PC-9 (cell line): ENCODE results near the gene DNAI2. TPM values are rescaled to one million over a fixed set of nuclear protein-coding genes. Genes with fewer than 3 reads are reported as not detected.

ENCODE experiments used
- BruUV-seq: library from RNA; stranded (reverse); fragments of 400-500 nt; replicated peaks from 2 replicates; lab custom pipeline; 2021; lab: Mats Ljungman, UMichigan
- CTCF ChIA-PET: fragments of 300-600 bp; sonication (Branson Sonifier 250); formaldehyde crosslinking; loops from one replicate; lab custom pipeline; 2022; ENCODE audit warnings: antibody characterized with exemption; lab: Charles Lee
- POLR2A ChIA-PET: fragments of 300-600 bp; sonication (Branson Sonifier 250); formaldehyde crosslinking; loops from one replicate; lab custom pipeline; 2022; ENCODE audit warnings: antibody characterized with exemption; ENCODE audit not compliant: unreplicated experiment; lab: Charles Lee
- DNase-seq, 2 experiments: peaks; one replicate each; pipeline versions ENCODE4 v3.0.0 to v3.0.0-alpha.2; 2015 to 2022; ENCODE audit warnings: mixed read lengths in 1 of 2
- H2AFZ ChIP-seq: fragments of 200-600 bp; sonication (generic); 2 replicates; pipeline ENCODE4 v1.8.1; 2017; ENCODE audit warnings: antibody characterized with exemption
- H3F3A ChIP-seq: fragments of 200-600 bp; sonication (generic); 2 replicates; pipeline ENCODE4 v1.8.1; 2017; ENCODE audit warnings: antibody characterized with exemption, mild to moderate bottlenecking, low read depth; ENCODE audit not compliant: insufficient read depth
- H3K27ac ChIP-seq: fragments of 200-600 bp; sonication (generic); 2 replicates; pipeline ENCODE4 v1.6.1; 2016; ENCODE audit warnings: mixed run types
- H3K27me3 ChIP-seq: fragments of 200-600 bp; sonication (generic); 2 replicates; pipeline ENCODE4 v1.6.1; 2016; ENCODE audit warnings: low read depth, mixed run types; ENCODE audit not compliant: insufficient read depth
- H3K36me3 ChIP-seq: fragments of 200-600 bp; sonication (generic); 2 replicates; pipeline ENCODE4 v1.6.1; 2016; ENCODE audit warnings: low read depth, mixed run types
- H3K4me1 ChIP-seq: fragments of 200-600 bp; sonication (generic); replicated peaks from 2 replicates; pipeline ENCODE4 v1.6.1; 2016; ENCODE audit warnings: mixed run types; ENCODE audit not compliant: insufficient read depth
- H3K4me2 ChIP-seq: fragments of 200-600 bp; sonication (generic); 2 replicates; pipeline ENCODE4 v1.6.1; 2017; ENCODE audit warnings: mixed run types
- H3K4me3 ChIP-seq: fragments of 200-600 bp; sonication (generic); 2 replicates; pipeline ENCODE4 v1.6.1; 2016; ENCODE audit warnings: mixed run types
- H3K79me2 ChIP-seq: fragments of 200-600 bp; sonication (generic); 2 replicates; pipeline ENCODE4 v1.6.1; 2017; ENCODE audit warnings: low read depth, mixed run types
- H3K9me2 ChIP-seq: fragments of 200-600 bp; sonication (generic); 2 replicates; pipeline ENCODE4 v1.8.1; 2017; ENCODE audit warnings: mild to moderate bottlenecking; ENCODE audit not compliant: insufficient read depth
- H3K9me3 ChIP-seq: fragments of 200-600 bp; sonication (generic); 2 replicates; pipeline ENCODE4 v1.8.1; 2016; ENCODE audit warnings: low read depth; ENCODE audit not compliant: insufficient read depth
- H4K20me1 ChIP-seq: fragments of 200-600 bp; sonication (generic); 2 replicates; pipeline ENCODE4 v1.8.1; 2017; ENCODE audit not compliant: insufficient read depth
- CTCF ChIP-seq: fragments of 200-600 bp; sonication (generic); conservative IDR thresholded peaks from 2 replicates; pipeline ENCODE4 v1.6.1; 2017; ENCODE audit warnings: mixed run types, antibody characterized with exemption, mild to moderate bottlenecking, moderate library complexity
- EZH2 ChIP-seq: fragments of 200-600 bp; sonication (generic); IDR thresholded peaks from 2 replicates; pipeline ENCODE4 v1.8.0; 2017; ENCODE audit warnings: antibody characterized with exemption, low read depth
- intact Hi-C: fragments of 100-400 bp; cut with micrococcal nuclease; formaldehyde crosslinking; loops from one replicate; pipeline ENCODE4 v1.10.0; 2022; ENCODE audit not compliant: unreplicated experiment
- total RNA-seq: library from RNA; stranded (reverse); gene quantifications from 2 replicates; pipeline ENCODE4 v1.2.3, GENCODE V29; 2021

Gene DNAI2
- total RNA-seq, 1 experiment from 2014 or later = not detected

GRCh38 chr17:74270333-74270732 lies 3.7 kb upstream of the DNAI2 start:
- no peak for TF ChIP-seq CTCF
- TF ChIP-seq EZH2 = no peak
- intact Hi-C loops = no loop called here

GRCh38 chr17:74271281-74271680 lies 2.8 kb upstream of the DNAI2 start:
- Histone ChIP-seq H3K4me2 (no peak overlapping the region), H3K79me2 (no peaks in the 10 kb centered on the region), H3K27ac (no peak overlapping the region), H3K36me3 (no peaks in the 10 kb centered on the region), H4K20me1 (no peaks in the 10 kb centered on the region), H3F3A (no peaks in the 10 kb centered on the region), H2AFZ (no peak overlapping the region), H3K27me3 (peaks cover 100% of the 10 kb centered on the region), H3K9me3 (no peaks in the 10 kb centered on the region; the same call in 1 of the 2 replicates), H3K4me1 (no peaks in the 10 kb centered on the region), H3K9me2 (no peaks in the 10 kb centered on the region), H3K4me3 (no peak overlapping the region)
- BruUV-seq = no TSS peak
- no peak for TF ChIP-seq CTCF
- no peak for TF ChIP-seq EZH2
- intact Hi-C loops = no loop called here
- DNase-seq = no peak
- ChIA-PET POLR2A (no interaction called here), CTCF (no interaction called here)

More at GRCh38 chr17:74270333-74270732, 3.7 kb upstream of the DNAI2 start:
- no peak for DNase-seq
- CTCF ChIA-PET = interaction anchor here (0.6 to 0.7 kb wide), 2 partner anchors 12 to 217 kb away, joined by 4 to 5 read pairs; no protein-coding TSS in a partner anchor
- no peaks in the 10 kb centered on the region for H3K36me3 ChIP-seq
- no peak overlapping the region for H3K27ac ChIP-seq
- no peaks in the 10 kb centered on the region for H3F3A ChIP-seq
- H2AFZ ChIP-seq = no peak overlapping the region
- H4K20me1 ChIP-seq = no peaks in the 10 kb centered on the region
- POLR2A ChIA-PET = no interaction called here
- no peaks in the 10 kb centered on the region for H3K9me2 ChIP-seq
- H3K79me2 ChIP-seq = no peaks in the 10 kb centered on the region
- no TSS peak for BruUV-seq
- H3K4me2 ChIP-seq = no peak overlapping the region
- no peaks in the 10 kb centered on the region; the same call in 1 of the 2 replicates for H3K9me3 ChIP-seq
- H3K4me3 ChIP-seq = no peak overlapping the region
- no peaks in the 10 kb centered on the region for H3K4me1 ChIP-seq
- H3K27me3 ChIP-seq = peaks cover 100% of the 10 kb centered on the region

- BruUV-seq = no TSS peak
- no peaks in the 10 kb centered on the region for H3K4me1 ChIP-seq
- H3K27ac ChIP-seq = no peak overlapping the region
- intact Hi-C loops = no loop called here
- no peak overlapping the region for H2AFZ ChIP-seq
- no peak for DNase-seq
- H3K36me3 ChIP-seq = no peaks in the 10 kb centered on the region
- no peaks in the 10 kb centered on the region for H3K79me2 ChIP-seq
- peaks cover 100% of the 10 kb centered on the region for H3K27me3 ChIP-seq
- H3F3A ChIP-seq = no peaks in the 10 kb centered on the region
- H3K9me3 ChIP-seq = no peaks in the 10 kb centered on the region; the same call in 1 of the 2 replicates
- TF ChIP-seq EZH2 (no peak), CTCF (no peak)
- no peak overlapping the region for H3K4me2 ChIP-seq
- CTCF ChIA-PET = no interaction called here
- H4K20me1 ChIP-seq = no peaks in the 10 kb centered on the region
- H3K9me2 ChIP-seq = no peaks in the 10 kb centered on the region
- no peak overlapping the region for H3K4me3 ChIP-seq
- POLR2A ChIA-PET = no interaction called here
Measured at GRCh38 chr17:74271901-74272561, 2.0 kb upstream of the DNAI2 start.
